ENCODE results near the gene PTCH1. TPM values are rescaled to one million over a fixed set of nuclear protein-coding genes. Genes with fewer than 3 reads are reported as not detected.

The PTCH1 gene
- polyA plus RNA-seq, 2 of the 4 experiments (the other 2 are of a cell fraction) = 1.9 to 4.8 TPM

DNA sequence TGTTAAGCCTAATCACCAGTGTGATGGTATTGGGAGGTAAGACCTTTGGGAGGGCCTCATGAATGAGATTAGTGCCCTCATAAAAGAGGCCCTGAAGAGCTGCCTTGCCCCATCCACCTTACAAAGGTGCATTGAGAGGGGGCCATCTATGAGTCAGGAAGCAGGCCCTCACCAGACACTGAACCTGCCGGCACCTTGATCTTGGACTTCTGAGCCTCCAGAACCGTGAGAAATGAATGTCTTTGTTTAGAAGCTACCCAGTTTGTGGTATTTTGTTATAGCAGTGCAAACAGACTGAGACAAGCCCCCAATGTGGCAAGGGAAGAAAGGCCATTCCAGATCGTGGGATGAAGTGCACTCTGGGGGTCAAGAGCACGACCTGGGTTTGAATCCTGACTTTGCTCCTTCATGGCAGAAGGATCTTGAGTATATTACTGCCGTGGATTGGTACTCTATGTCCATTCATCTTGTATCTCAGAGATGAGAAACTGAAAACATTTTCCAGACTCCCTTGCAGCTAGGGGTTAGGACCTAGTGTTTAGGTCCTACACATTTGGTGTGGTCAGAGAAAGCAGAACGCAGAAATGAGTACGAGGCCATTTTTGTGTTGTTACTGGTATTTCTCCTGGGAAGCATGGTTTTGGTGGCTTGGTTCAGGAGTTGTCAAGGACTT, 86.7 kb downstream of the PTCH1 start:
- peaks cover 15% of the 10 kb centered on the region for H3K9me3 ChIP-seq
- FAIRE-seq (no peak), ATAC-seq (no peak), DNase-seq (ENCODE audit: low read depth in 1 of 2, low spot score in 1 of 2) (no peak)
- no peak overlapping the region for H3K4me3 ChIP-seq
- H3K27ac ChIP-seq = no peak overlapping the region
- H3K4me1 ChIP-seq = peaks cover 6% of the 10 kb centered on the region
- ChIA-PET CTCF (no interaction called here), POLR2A (no interaction called here)
- 35% methylated on average over 7 of the region's 7 CpGs for WGBS (ENCODE audit: missing lambda C conversion rate)
- H3K4me2 ChIP-seq = no peak overlapping the region
- no peak for TF ChIP-seq CBX8 (IDR thresholded peaks at IDR 0.05)
- no peak for TF ChIP-seq ZNF302 (CRISPR knock-in tag; IDR thresholded peaks at IDR 0.05)
- TF ChIP-seq ZC3H11A (IDR thresholded peaks at IDR 0.05) = no peak
- no peak for TF ChIP-seq CHD4 (IDR thresholded peaks at IDR 0.05; ENCODE audit: borderline replicate concordance)
- no peak for TF ChIP-seq FOSB (CRISPR knock-in tag; IDR thresholded peaks at IDR 0.05)
- TF ChIP-seq MAZ (IDR thresholded peaks at IDR 0.05; ENCODE audit: borderline replicate concordance, low read depth, low read length) = no peak
- no peak for TF ChIP-seq SMC3 (IDR thresholded peaks at IDR 0.05)
- TF ChIP-seq ZSCAN20 (CRISPR knock-in tag; IDR thresholded peaks at IDR 0.05) = no peak
- no peak for TF ChIP-seq MAFK (IDR thresholded peaks at IDR 0.05; ENCODE audit: partially characterized antibody)
- no peak for TF ChIP-seq HOXB5 (CRISPR knock-in tag; IDR thresholded peaks at IDR 0.05)
- TF ChIP-seq PBX3 (IDR thresholded peaks at IDR 0.05) = no peak
- TF ChIP-seq RNF2 (IDR thresholded peaks at IDR 0.05; ENCODE audit: borderline replicate concordance, low read depth) = no peak
- TF ChIP-seq HDAC2 (IDR thresholded peaks at IDR 0.05) = no peak
- no peak for TF ChIP-seq JUN (IDR thresholded peaks at IDR 0.05)
- TF ChIP-seq FOXS1 (CRISPR knock-in tag; IDR thresholded peaks at IDR 0.05) = no peak
- TF ChIP-seq JUNB (IDR thresholded peaks at IDR 0.05) = no peak

DNA sequence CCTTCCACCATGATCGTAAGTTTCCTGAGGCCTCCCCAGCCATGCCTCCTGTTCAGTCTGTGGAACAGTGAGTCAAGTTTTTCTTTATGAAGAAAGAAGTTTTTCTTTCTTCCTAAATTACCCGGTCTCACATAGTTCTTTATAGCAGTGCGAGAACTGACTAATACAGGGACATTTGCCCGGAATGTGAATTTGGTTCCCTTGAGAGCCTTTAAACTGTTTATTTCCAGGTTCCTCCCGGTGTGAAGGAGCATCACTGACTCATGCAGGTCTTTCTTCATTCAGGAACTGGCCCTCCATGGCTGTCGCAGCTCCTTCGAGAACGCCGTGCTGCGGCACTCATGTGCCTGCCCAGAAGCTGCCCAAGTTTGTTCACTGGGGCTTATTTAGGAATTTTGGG, 87.7 kb downstream of the PTCH1 start:
- Histone ChIP-seq H3K9me3 (peaks cover 19% of the 10 kb centered on the region), H3K4me3 (no peak overlapping the region), H3K4me2 (no peak overlapping the region), H3K4me1 (peaks cover 6% of the 10 kb centered on the region), H3K27ac (no peak overlapping the region)
- FAIRE-seq (no peak), DNase-seq (ENCODE audit: low read depth in 1 of 2, low spot score in 1 of 2) (no peak), ATAC-seq (no peak)
- ChIA-PET POLR2A (no interaction called here), CTCF (no interaction called here)
- TF ChIP-seq CBX2 (IDR thresholded peaks at IDR 0.05; ENCODE audit: borderline replicate concordance, low read depth) (no peak), NFE2L2 (conservative IDR thresholded peaks at IDR 0.05; ENCODE audit: low read length) (no peak), GATA3 (IDR thresholded peaks at IDR 0.05; ENCODE audit: borderline replicate concordance) (no peak), RFX5 (IDR thresholded peaks at IDR 0.05) (no peak), BHLHE40 (IDR thresholded peaks at IDR 0.05; ENCODE audit: low read depth, low read length) (no peak), RCOR1 (IDR thresholded peaks at IDR 0.05; ENCODE audit: low read depth, low read length) (no peak), HOXA7 (CRISPR knock-in tag; IDR thresholded peaks at IDR 0.05) (no peak), HEYL (CRISPR knock-in tag; IDR thresholded peaks at IDR 0.05) (no peak), POLR2AphosphoS2 (conservative IDR thresholded peaks at IDR 0.05; ENCODE audit: low read length) (no peak), CTCF (IDR thresholded peaks at IDR 0.05) (no peak), JUN (IDR thresholded peaks at IDR 0.05) (no peak), CBX8 (IDR thresholded peaks at IDR 0.05) (no peak), KDM5A (IDR thresholded peaks at IDR 0.05) (no peak), PHF8 (IDR thresholded peaks at IDR 0.05; ENCODE audit: borderline replicate concordance, low read depth) (no peak), MAFK (IDR thresholded peaks at IDR 0.05; ENCODE audit: partially characterized antibody) (no peak), CEBPB (IDR thresholded peaks at IDR 0.05) (no peak), ZNF302 (CRISPR knock-in tag; IDR thresholded peaks at IDR 0.05) (no peak), NR3C1 (IDR thresholded peaks at IDR 0.05) (no peak), RARB (CRISPR knock-in tag; IDR thresholded peaks at IDR 0.05) (no peak), E2F6 (IDR thresholded peaks at IDR 0.05; ENCODE audit: borderline replicate concordance, low read depth) (no peak)
- 85% methylated on average over 10 of the region's 10 CpGs for WGBS (ENCODE audit: missing lambda C conversion rate)
